ENCODE measurements around the gene FARP2.
A peak's percentile ranks its signal among the peaks of the same experiment; 100 is the strongest.

The FARP2 gene

DNA sequence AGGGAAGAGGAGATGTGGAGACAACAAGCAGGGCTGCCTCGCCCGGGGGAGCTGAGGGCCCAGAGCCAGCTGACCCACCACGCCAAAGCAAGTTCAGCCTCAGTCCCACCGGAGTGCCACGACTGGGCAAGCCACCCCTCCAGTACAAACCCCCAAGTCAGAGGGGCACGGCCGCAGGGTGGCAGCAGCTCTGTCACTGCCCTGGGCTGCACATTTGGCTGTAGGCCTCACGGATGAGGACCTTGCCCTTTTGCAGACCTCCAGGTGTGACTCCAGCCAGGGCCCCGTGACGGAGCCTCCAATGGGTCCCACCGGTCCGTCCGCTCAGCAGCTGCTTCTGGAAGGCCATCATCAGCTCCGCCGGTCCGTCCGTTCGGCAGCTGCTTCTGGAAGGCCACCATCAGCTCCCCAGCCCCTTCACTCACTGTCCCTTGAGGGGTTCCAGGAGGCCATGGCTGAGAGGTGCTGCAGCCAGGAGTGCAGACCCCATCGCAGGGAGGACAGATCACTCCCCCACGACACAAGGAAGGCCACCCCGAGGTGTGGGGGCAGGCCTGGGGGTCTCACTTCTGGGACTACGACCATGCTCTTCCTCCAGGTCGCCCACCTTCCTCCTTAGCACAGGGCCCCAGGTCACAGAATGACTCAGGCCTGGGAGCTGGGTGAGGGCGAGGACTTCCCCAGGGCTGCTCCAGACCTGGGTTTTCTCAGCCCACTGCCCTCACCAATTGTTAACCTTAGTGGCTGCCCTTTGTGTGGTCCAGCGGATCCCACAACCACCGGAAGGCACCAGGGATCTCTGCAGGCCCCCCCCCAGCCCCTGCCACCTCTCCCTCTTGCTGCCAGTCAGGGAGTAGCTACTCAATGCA, 176.9 kb downstream of the FARP2 start:
- DNase-seq = no peak
- no peak for ATAC-seq
- no peaks in the 10 kb centered on the region for H3K9me3 Mint-ChIP-seq
- H3K36me3 Mint-ChIP-seq (ENCODE audit: low read depth) = no peaks in the 10 kb centered on the region
- no peak overlapping the region for H3K4me3 Mint-ChIP-seq
- H3K27me3 Mint-ChIP-seq = no peaks in the 10 kb centered on the region
- no peak overlapping the region for H3K27ac Mint-ChIP-seq
- no peaks in the 10 kb centered on the region for H3K4me1 Mint-ChIP-seq

DNA sequence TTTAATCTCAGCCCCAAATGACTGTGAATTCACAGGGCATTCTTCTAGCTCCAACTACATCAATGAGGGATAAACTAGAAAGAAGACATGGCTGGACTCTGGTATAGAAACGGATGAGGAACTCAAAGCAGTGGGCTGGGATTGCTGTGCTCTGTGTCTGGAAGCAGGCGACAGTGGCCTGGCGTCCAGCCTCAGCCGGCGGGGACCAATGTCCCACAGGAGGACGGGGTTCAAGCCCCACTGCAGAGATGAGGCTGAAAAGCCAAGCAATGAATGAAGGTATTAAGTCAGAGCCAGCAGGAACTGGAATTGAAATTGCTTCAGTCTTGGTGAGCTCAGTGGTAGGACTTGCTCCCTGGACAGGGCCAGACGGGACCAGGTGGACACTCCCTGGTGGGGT, 178.2 kb downstream of the FARP2 start:
- no peak for DNase-seq
- Mint-ChIP-seq H3K4me1 (no peaks in the 10 kb centered on the region), H3K9me3 (no peaks in the 10 kb centered on the region), H3K4me3 (no peak overlapping the region), H3K36me3 (ENCODE audit: low read depth) (no peaks in the 10 kb centered on the region), H3K27me3 (peaks cover 6% of the 10 kb centered on the region), H3K27ac (no peak overlapping the region)
- no peak for ATAC-seq

GRCh38 chr2:241534701-241535375, 178.8 kb downstream of the FARP2 start:
- Mint-ChIP-seq H3K27me3 (peaks cover 6% of the 10 kb centered on the region), H3K4me3 (no peak overlapping the region), H3K4me1 (no peaks in the 10 kb centered on the region), H3K27ac (no peak overlapping the region), H3K36me3 (ENCODE audit: low read depth) (no peaks in the 10 kb centered on the region), H3K9me3 (no peaks in the 10 kb centered on the region)
- DNase-seq = no peak
- no peak for ATAC-seq

- Mint-ChIP-seq H3K27me3 (peaks cover 13% of the 10 kb centered on the region), H3K4me1 (peaks cover 3% of the 10 kb centered on the region), H3K27ac (no peak overlapping the region), H3K4me3 (no peak overlapping the region), H3K9me3 (no peaks in the 10 kb centered on the region), H3K36me3 (ENCODE audit: low read depth) (no peaks in the 10 kb centered on the region)
- DNase-seq (no peak), ATAC-seq (no peak)
These were observed 180.0 kb downstream of the FARP2 start for GRCh38 chr2:241535871-241536655.

DNA sequence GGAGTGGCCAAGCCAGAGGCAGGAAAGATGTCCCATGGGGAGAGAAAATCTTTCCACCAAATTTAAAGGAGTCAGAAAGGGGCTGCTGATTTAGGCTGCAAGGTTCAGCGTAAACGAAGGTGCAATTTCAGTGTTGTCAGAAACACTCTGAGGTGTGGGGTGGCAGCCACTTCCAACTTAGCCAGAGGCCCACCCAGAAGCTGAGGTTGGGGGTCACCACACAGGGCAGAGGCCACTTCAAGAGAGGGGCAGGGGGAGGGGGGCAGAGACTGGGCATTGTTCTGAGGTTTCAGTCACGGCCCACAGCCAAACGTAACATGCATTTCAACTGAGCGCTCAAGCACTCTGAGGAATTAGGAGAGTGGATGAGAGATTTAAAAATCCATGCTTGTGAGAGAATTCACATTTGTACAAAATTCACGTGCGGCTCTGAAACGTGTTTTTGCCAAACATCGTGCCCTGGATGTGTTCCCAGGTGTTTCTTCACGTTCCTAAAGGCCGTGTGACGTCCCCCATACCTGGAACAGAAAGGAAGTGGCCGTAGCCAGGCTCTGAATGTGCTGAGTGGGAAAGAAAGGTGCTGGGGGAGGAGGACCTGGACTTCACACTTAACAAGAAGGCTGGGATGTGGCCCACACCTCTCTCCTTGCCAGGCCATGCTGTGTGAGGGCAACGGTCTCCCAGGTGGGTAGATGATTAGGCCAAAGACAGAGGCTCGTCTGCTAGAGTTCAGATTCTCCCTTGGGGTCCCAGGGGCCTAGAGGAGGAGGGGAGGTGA, 182.9 kb downstream of the FARP2 start:
- no peak overlapping the region for H3K4me3 Mint-ChIP-seq
- H3K4me1 Mint-ChIP-seq = peaks cover 3% of the 10 kb centered on the region
- H3K9me3 Mint-ChIP-seq = no peaks in the 10 kb centered on the region
- H3K27ac Mint-ChIP-seq = no peak overlapping the region
- H3K36me3 Mint-ChIP-seq (ENCODE audit: low read depth) = no peaks in the 10 kb centered on the region
- DNase-seq = no peak
- peaks cover 28% of the 10 kb centered on the region for H3K27me3 Mint-ChIP-seq
- ATAC-seq = no peak

DNA sequence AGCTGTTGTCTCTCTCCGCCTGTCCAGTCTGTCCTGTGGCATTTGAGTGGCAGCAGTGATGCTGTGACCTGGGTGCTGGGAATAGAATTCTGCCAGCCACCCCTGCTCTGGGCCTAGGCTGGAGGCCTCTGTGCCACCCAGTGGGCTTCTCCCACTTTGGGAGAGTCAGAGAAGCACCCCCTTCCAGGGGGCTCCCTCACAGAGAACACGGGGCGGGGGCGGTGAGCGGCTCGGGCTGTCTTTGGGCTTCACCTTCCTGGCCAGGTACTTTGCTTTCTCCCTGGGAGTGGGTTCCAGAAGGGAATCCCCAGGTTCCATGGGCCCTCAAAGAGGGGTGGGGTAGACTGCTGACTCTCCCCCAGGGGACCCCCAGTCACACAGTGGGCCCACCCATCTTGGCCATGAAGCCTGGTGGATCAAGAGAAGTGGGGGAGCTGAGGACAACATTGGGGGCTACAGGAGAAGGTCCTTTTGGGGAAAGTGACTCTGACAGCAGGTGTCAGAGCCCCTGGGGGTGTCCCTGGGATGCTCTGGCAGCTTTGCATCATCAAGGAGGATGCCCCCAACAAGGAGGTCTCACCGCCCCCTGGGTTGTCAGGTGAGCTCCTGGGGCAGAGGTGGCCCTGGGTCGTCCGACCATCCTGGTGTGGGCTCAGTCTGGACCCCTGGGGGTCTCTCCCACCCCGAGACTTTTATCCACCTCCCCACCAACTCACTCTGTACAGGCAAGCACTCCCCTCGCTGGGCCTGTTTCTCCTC, 183.7 kb downstream of the FARP2 start:
- no peak for ATAC-seq
- H3K4me1 Mint-ChIP-seq = peaks cover 3% of the 10 kb centered on the region
- DNase-seq = no peak
- peaks cover 28% of the 10 kb centered on the region for H3K27me3 Mint-ChIP-seq
- no peaks in the 10 kb centered on the region for H3K9me3 Mint-ChIP-seq
- no peak overlapping the region for H3K4me3 Mint-ChIP-seq
- no peaks in the 10 kb centered on the region for H3K36me3 Mint-ChIP-seq (ENCODE audit: low read depth)
- H3K27ac Mint-ChIP-seq = no peak overlapping the region

- Mint-ChIP-seq H3K27ac (no peak overlapping the region), H3K36me3 (ENCODE audit: low read depth) (no peaks in the 10 kb centered on the region), H3K9me3 (no peaks in the 10 kb centered on the region), H3K27me3 (peaks cover 28% of the 10 kb centered on the region), H3K4me1 (peaks cover 3% of the 10 kb centered on the region), H3K4me3 (no peak overlapping the region)
- DNase-seq (no peak), ATAC-seq (no peak)
These were observed 184.3 kb downstream of the FARP2 start for GRCh38 chr2:241540401-241540770.

DNA sequence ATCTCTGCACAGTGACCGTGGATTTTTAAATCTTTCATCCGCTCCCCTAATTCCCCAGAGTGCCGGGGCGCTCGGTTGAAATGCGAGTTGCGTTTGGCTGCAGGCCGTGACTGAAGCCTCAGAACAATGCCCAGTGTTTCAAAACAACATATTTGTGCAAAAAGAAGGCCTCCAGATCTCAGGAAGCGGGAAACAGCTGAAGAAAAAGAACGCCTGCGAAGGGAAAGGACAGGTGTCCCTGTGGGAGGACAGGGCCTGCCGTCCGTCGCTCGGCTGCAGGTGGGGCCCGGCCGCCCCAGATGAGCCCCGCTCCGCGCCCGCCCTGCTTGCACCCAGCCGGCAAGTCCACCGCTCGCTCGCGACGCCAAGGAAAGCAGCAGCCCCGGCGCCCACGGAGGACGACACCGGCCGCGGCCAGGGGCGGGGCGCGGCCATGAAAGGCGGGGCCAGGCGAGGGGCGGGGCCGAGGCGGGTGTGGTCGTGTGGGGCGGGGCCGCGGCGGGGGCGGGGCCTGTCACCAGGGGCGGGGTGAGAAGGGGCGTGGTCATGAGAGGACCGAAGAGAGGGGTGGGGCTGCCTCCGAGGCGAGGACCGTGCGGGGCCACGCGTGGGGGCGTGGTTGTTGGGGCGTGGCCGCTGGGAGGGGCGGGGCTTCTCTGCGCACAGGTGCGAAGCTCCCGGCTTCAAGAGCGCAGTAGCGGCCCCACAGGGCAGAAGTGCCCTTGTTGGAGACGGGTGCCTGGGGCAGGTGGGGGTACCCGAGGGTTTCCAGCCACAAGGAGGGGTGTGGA, 184.9 kb downstream of the FARP2 start:
- H3K27ac Mint-ChIP-seq = no peak overlapping the region
- peaks cover 3% of the 10 kb centered on the region for H3K4me1 Mint-ChIP-seq
- DNase-seq (peak; percentile 70), ATAC-seq (peak; percentile 60)
- no peaks in the 10 kb centered on the region for H3K9me3 Mint-ChIP-seq
- H3K27me3 Mint-ChIP-seq = peaks cover 28% of the 10 kb centered on the region
- H3K4me3 Mint-ChIP-seq = no peak overlapping the region
- H3K36me3 Mint-ChIP-seq (ENCODE audit: low read depth) = no peaks in the 10 kb centered on the region

- H3K4me3 Mint-ChIP-seq = no peak overlapping the region
- H3K36me3 Mint-ChIP-seq (ENCODE audit: low read depth) = no peaks in the 10 kb centered on the region
- peaks cover 28% of the 10 kb centered on the region for H3K27me3 Mint-ChIP-seq
- peaks cover 3% of the 10 kb centered on the region for H3K4me1 Mint-ChIP-seq
- no peak overlapping the region for H3K27ac Mint-ChIP-seq
- DNase-seq (no peak), ATAC-seq (no peak)
- no peaks in the 10 kb centered on the region for H3K9me3 Mint-ChIP-seq
These were observed 185.6 kb downstream of the FARP2 start for GRCh38 chr2:241541564-241542277.

- no peak for ATAC-seq
- no peak for DNase-seq
- Mint-ChIP-seq H3K9me3 (no peaks in the 10 kb centered on the region), H3K27ac (no peak overlapping the region), H3K4me3 (no peak overlapping the region), H3K36me3 (ENCODE audit: low read depth) (no peaks in the 10 kb centered on the region), H3K27me3 (peaks cover 28% of the 10 kb centered on the region), H3K4me1 (peaks cover 3% of the 10 kb centered on the region)
These were observed 186.2 kb downstream of the FARP2 start for GRCh38 chr2:241542278-241542605.
